ENCODE data around the gene GPR137. TPM values are rescaled to one million over a fixed set of nuclear protein-coding genes. Genes with fewer than 3 reads are reported as not detected.

Gene GPR137
- polyA plus RNA-seq, 2 of the 4 experiments (the other 2 are of a cell fraction), result 11.0 to 37.4 TPM

GRCh38 chr11:64298966-64299846 lies 13.6 kb downstream of the GPR137 start:
- POLR2A ChIA-PET, result no interaction called here
- DNase-seq (ENCODE audit: low read depth in 1 of 2, low spot score in 1 of 2), result no peak
- FAIRE-seq, result no peak
- no peak overlapping the region for H3K4me2 ChIP-seq
- CTCF ChIA-PET, result interaction anchor here (1.0 kb wide), 1 partner anchor 27 kb away, joined by 3 read pairs; no protein-coding TSS in a partner anchor
- 80% methylated on average over 45 of the region's 60 CpGs for WGBS (ENCODE audit: missing lambda C conversion rate)
- TF ChIP-seq HOXB13 (CRISPR knock-in tag; IDR thresholded peaks at IDR 0.05; ENCODE audit: low read depth) (no peak), JUN (IDR thresholded peaks at IDR 0.05) (no peak), SREBF2 (IDR thresholded peaks at IDR 0.05) (no peak), POLR2A (IDR thresholded peaks at IDR 0.05; ENCODE audit: low read length) (no peak), NR3C1 (IDR thresholded peaks at IDR 0.05) (no peak), CHD2 (IDR thresholded peaks at IDR 0.05; ENCODE audit: low read length, partially characterized antibody) (no peak), HES2 (IDR thresholded peaks at IDR 0.05) (no peak), NFE2L2 (conservative IDR thresholded peaks at IDR 0.05; ENCODE audit: low read length) (no peak), SMC3 (IDR thresholded peaks at IDR 0.05) (no peak), MYC (IDR thresholded peaks at IDR 0.05; ENCODE audit: borderline replicate concordance, low read length) (no peak), RAD21 (conservative IDR thresholded peaks at IDR 0.05 in 1 of 2, IDR thresholded peaks at IDR 0.05 in 1 of 2) (no peak), HOXA7 (CRISPR knock-in tag; IDR thresholded peaks at IDR 0.05) (no peak), ATOH8 (CRISPR knock-in tag; IDR thresholded peaks at IDR 0.05; ENCODE audit: low read depth) (no peak), TFCP2L1 (CRISPR knock-in tag; IDR thresholded peaks at IDR 0.05) (no peak), RNF2 (IDR thresholded peaks at IDR 0.05; ENCODE audit: borderline replicate concordance, low read depth) (no peak), HMGXB4 (CRISPR knock-in tag; IDR thresholded peaks at IDR 0.05; ENCODE audit: borderline replicate concordance) (no peak), ZFP36 (IDR thresholded peaks at IDR 0.05; ENCODE audit: borderline replicate concordance, partially characterized antibody) (no peak), EHMT2 (IDR thresholded peaks at IDR 0.05; ENCODE audit: low read depth) (no peak), CTCF (IDR thresholded peaks at IDR 0.05) (no peak)
- H3K4me1 ChIP-seq, result peaks cover 15% of the 10 kb centered on the region
- no peak for ATAC-seq
- H3K4me3 ChIP-seq, result no peak overlapping the region
- H3K9me3 ChIP-seq, result no peaks in the 10 kb centered on the region
- no peak overlapping the region for H3K27ac ChIP-seq

- CTCF ChIA-PET, result interaction anchor here (0.5 to 20.7 kb wide), 26 partner anchors 11 to 489 kb away, joined by 3 to 996 read pairs (median 6); partner anchors contain the start of genes BAD, CCDC88B, FERMT3 and FKBP2
- Histone ChIP-seq H3K4me2 (peak within 1 kb of the TSS; percentile 82), H3K4me1 (peaks cover 15% of the 10 kb centered on the region), H3K9me3 (no peaks in the 10 kb centered on the region), H3K4me3 (peak within 1 kb of the TSS; percentile 49), H3K27ac (peak within 1 kb of the TSS; percentile 55 to 86)
- no peak for TF ChIP-seq KDM1A (IDR thresholded peaks at IDR 0.05; ENCODE audit: low read depth)
- TF ChIP-seq NFE2L2 (conservative IDR thresholded peaks at IDR 0.05; ENCODE audit: low read length), result no peak
- TF ChIP-seq PBX3 (IDR thresholded peaks at IDR 0.05), result no peak
- TF ChIP-seq HOXA7 (CRISPR knock-in tag; IDR thresholded peaks at IDR 0.05), result no peak
- TF ChIP-seq ZSCAN20 (CRISPR knock-in tag; IDR thresholded peaks at IDR 0.05), result no peak
- TF ChIP-seq CEBPB (IDR thresholded peaks at IDR 0.05), result no peak
- no peak for TF ChIP-seq HDAC2 (IDR thresholded peaks at IDR 0.05)
- no peak for TF ChIP-seq HEYL (CRISPR knock-in tag; IDR thresholded peaks at IDR 0.05)
- no peak for TF ChIP-seq RAD21 (conservative IDR thresholded peaks at IDR 0.05 in 1 of 2, IDR thresholded peaks at IDR 0.05 in 1 of 2)
- no peak for ATAC-seq
- POLR2A ChIA-PET, result interaction anchor here (0.7 to 2.1 kb wide), 8 partner anchors 15 to 55 kb away, joined by 3 to 11 read pairs (median 6); partner anchors contain the start of genes GPR137, PRDX5 and TRMT112
- WGBS (ENCODE audit: missing lambda C conversion rate), result 81% methylated on average over 36 of the region's 54 CpGs
- no peak for DNase-seq (ENCODE audit: low read depth in 1 of 2, low spot score in 1 of 2)
- no peak for FAIRE-seq
Measured at GRCh38 chr11:64299847-64300648, 14.4 kb downstream of the GPR137 start, which contains the start of gene CATSPERZ. Gene CATSPERZ, plus strand, starts transcription at chr11:64300358. Its CDS starts 53 bp downstream, at chr11:64300411.

Data from A549 (cell line).